Endothelial cell of umbilical vein (primary cell): Measurements from ENCODE around the gene TROAP.

Experiments
- CTCF ChIP-seq, 2 donors: IDR thresholded peaks; 1 replicate in 1 of 2; 2 replicates in 1 of 2; pipeline ENCODE4 v1.5.1; 2011; ENCODE audit warnings: low read length in 2 of 2, mild to moderate bottlenecking in 2 of 2, moderate library complexity in 2 of 2, control low read depth in 1 of 2, inconsistent platforms in 1 of 2, low read depth in 1 of 2; ENCODE audit not compliant: insufficient read depth in 1 of 2; ENCODE audit errors: extremely low read depth in 1 of 2
- POLR2A ChIP-seq: IDR thresholded peaks from 2 replicates; pipeline ENCODE4 v1.6.1; 2012; ENCODE audit warnings: low read depth, mild to moderate bottlenecking, control low read depth, low read length
- POLR2AphosphoS5 ChIP-seq: IDR thresholded peaks from 2 replicates; pipeline ENCODE4 v1.6.1; 2012; ENCODE audit warnings: low read depth, mild to moderate bottlenecking, control low read depth, low read length, moderate library complexity; ENCODE audit not compliant: insufficient read depth

- no peak for TF ChIP-seq POLR2AphosphoS5
- TF ChIP-seq CTCF (IDR thresholded peaks at IDR 0.05; ENCODE audit: extremely low read depth in 1 of 2, insufficient read depth in 1 of 2, low read depth in 1 of 2, low read length in 2 of 2), result peak; percentile 95 to 98
- no peak for TF ChIP-seq POLR2A
Observed at GRCh38 chr12:49347311-49348193, 24.5 kb downstream of the TROAP start.
